ENCODE data around the gene DCAF10.
A peak's percentile ranks its signal among the peaks of the same experiment; 100 is the strongest.
"Not testable (repeated sequence)": the region's sequence is repeated elsewhere in the genome, so short reads cannot be mapped to it uniquely, and the experiment has no call there.

Gene DCAF10

GRCh38 chr9:37776328-37776727 is 24.3 kb upstream of the DCAF10 start:
- Mint-ChIP-seq H3K4me3 (no peak overlapping the region), H3K4me1 (peaks cover 8% of the 10 kb centered on the region), H3K9me3 (no peaks in the 10 kb centered on the region), H3K36me3 (peaks cover 56% of the 10 kb centered on the region), H3K27ac (no peak overlapping the region), H3K27me3 (no peaks in the 10 kb centered on the region)
- DNase-seq: no peak
- CTCF ChIA-PET: no interaction called here

DNA sequence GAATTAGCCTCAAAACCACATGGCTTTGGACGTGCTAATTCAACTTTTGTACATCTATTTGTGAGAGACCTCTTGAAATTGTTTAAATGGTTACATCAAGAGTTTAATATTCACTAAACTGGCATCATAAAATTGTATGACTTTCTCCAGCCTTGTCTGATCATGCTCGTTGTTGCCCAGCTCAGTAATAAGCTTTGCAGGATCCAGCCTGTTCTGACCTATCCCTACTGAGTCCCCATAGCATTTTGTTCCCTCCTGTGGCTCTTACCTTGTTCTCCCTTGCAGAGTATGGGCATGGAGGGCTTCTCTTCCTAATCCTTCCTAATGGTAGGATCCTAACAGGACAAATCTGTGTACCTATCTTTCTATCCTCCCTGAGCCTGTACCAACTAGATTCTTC is 22.1 kb upstream of the DCAF10 start:
- no peak overlapping the region for H3K4me3 Mint-ChIP-seq
- CTCF ChIA-PET: no interaction called here

DNA sequence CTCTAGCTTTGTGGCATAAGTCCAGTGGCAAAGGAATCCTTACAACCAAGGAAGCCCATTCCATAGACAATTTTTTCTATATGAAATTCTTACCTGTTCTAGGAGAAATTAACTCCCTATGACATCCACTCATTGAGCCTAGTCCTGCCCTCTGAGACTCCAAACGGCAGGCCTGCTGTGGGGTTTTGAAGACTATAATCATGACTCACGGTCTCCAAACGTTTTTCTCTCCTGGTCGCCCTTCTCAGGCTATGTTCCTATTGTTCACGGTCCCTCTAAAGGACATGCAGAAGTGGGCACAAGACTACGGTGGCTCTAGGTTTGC is 16.3 kb upstream of the DCAF10 start:
- DNase-seq: no peak
- H3K27ac Mint-ChIP-seq: peak overlapping the region; percentile 96
- H3K27me3 Mint-ChIP-seq: peaks cover 5% of the 10 kb centered on the region
- no peaks in the 10 kb centered on the region for H3K9me3 Mint-ChIP-seq
- peak overlapping the region; percentile 98 for H3K4me3 Mint-ChIP-seq
- peaks cover 52% of the 10 kb centered on the region for H3K4me1 Mint-ChIP-seq
- CTCF ChIA-PET: no interaction called here
- H3K36me3 Mint-ChIP-seq: peaks cover 39% of the 10 kb centered on the region

More for the DNA sequence above, 22.1 kb upstream of the DCAF10 start:
- peaks cover 28% of the 10 kb centered on the region for H3K4me1 Mint-ChIP-seq
- no peaks in the 10 kb centered on the region for H3K27me3 Mint-ChIP-seq
- H3K27ac Mint-ChIP-seq: peak overlapping the region; percentile 25
- no peaks in the 10 kb centered on the region for H3K9me3 Mint-ChIP-seq
- DNase-seq: no peak
- H3K36me3 Mint-ChIP-seq: peaks cover 67% of the 10 kb centered on the region

- DNase-seq: peak; percentile 94
- H3K36me3 Mint-ChIP-seq: peaks cover 39% of the 10 kb centered on the region
- H3K27ac Mint-ChIP-seq: peak within 1 kb of the TSS; percentile 96
- H3K27me3 Mint-ChIP-seq: peaks cover 5% of the 10 kb centered on the region
- CTCF ChIA-PET: interaction anchor here (0.8 to 1.1 kb wide), 4 partner anchors 13 to 118 kb away, joined by 3 read pairs; no protein-coding TSS in a partner anchor
- peak within 1 kb of the TSS; percentile 98 for H3K4me3 Mint-ChIP-seq
- no peaks in the 10 kb centered on the region for H3K9me3 Mint-ChIP-seq
- peaks cover 52% of the 10 kb centered on the region for H3K4me1 Mint-ChIP-seq
Measured at GRCh38 chr9:37784616-37785483, 15.7 kb upstream of the DCAF10 start, which contains the start of gene EXOSC3. Gene EXOSC3, minus strand, starts transcription at chr9:37785064. Its CDS starts 20 bp downstream, at chr9:37785044.

DNA sequence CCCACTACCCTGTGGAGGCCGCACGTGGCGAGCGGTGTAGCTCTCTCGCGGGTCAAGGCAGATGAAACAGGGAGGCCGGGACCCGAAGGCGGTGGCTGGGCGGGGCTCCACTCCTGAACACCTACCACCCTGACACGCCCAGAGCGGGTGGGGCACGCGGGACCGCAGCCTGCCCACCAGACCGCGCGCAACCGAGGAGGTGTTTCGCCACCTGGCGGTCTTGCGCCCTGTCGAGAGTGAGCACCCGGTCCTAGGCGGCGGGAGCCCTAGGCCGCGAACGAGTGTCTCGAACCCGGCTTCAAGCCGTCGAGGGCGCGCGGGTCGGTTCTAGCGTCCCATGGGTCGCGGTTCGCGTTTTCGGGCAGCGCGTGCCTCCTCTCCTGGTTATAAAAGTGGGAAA is 13.5 kb upstream of the DCAF10 start:
- Mint-ChIP-seq H3K9me3 (no peaks in the 10 kb centered on the region), H3K27ac (no peak overlapping the region), H3K4me1 (peaks cover 40% of the 10 kb centered on the region), H3K27me3 (peaks cover 5% of the 10 kb centered on the region), H3K4me3 (no peak overlapping the region), H3K36me3 (peaks cover 19% of the 10 kb centered on the region)
- peak; percentile 26 for DNase-seq
- CTCF ChIA-PET: no interaction called here

- no peak for DNase-seq
- Mint-ChIP-seq H3K9me3 (no peaks in the 10 kb centered on the region), H3K27ac (no peak overlapping the region), H3K36me3 (peaks cover 8% of the 10 kb centered on the region), H3K4me3 (no peak overlapping the region), H3K27me3 (peaks cover 5% of the 10 kb centered on the region), H3K4me1 (peaks cover 28% of the 10 kb centered on the region)
- CTCF ChIA-PET: no interaction called here
Measured at GRCh38 chr9:37788332-37788731, 12.3 kb upstream of the DCAF10 start.

GRCh38 chr9:37790096-37790495 is 10.5 kb upstream of the DCAF10 start:
- DNase-seq: no peak
- no peaks in the 10 kb centered on the region for H3K9me3 Mint-ChIP-seq
- H3K27ac Mint-ChIP-seq: no peak overlapping the region
- peaks cover 13% of the 10 kb centered on the region for H3K4me1 Mint-ChIP-seq
- CTCF ChIA-PET: interaction anchor here (0.8 kb wide), 1 partner anchor 11 kb away, joined by 3 read pairs; the partner anchor contains the start of gene DCAF10
- no peak overlapping the region for H3K4me3 Mint-ChIP-seq
- H3K27me3 Mint-ChIP-seq: peaks cover 6% of the 10 kb centered on the region
- no peaks in the 10 kb centered on the region for H3K36me3 Mint-ChIP-seq

- Mint-ChIP-seq H3K4me1 (peaks cover 5% of the 10 kb centered on the region), H3K9me3 (no peaks in the 10 kb centered on the region), H3K27ac (no peak overlapping the region), H3K4me3 (no peak overlapping the region), H3K36me3 (no peaks in the 10 kb centered on the region), H3K27me3 (peaks cover 13% of the 10 kb centered on the region)
- no peak for DNase-seq
- CTCF ChIA-PET: no interaction called here
Measured at GRCh38 chr9:37792122-37792521, 8.5 kb upstream of the DCAF10 start.

DNA sequence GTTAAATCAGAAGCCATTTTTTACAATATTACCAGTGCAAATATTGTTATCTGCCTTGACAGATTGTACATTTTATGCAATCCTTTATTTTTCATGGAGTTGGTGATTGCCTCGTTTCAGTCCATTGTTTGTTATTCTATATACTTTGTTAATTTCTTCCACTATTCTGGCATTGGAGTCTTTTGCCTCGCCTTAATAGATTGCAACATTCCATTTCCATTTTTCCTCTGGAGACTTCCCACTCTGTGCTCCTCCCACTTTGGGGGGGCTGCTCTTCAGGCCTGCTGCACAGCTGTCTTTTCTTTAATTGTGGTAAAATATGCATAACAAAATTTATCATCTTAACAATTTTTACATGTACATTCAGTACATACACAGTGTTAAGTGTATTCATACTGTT is 4.4 kb upstream of the DCAF10 start:
- Mint-ChIP-seq H3K27ac (no peak overlapping the region), H3K9me3 (no peaks in the 10 kb centered on the region), H3K4me1 (peaks cover 26% of the 10 kb centered on the region), H3K27me3 (peaks cover 9% of the 10 kb centered on the region), H3K4me3 (no peak overlapping the region), H3K36me3 (peaks cover 2% of the 10 kb centered on the region)
- CTCF ChIA-PET: no interaction called here
- DNase-seq: no peak

- Mint-ChIP-seq H3K27me3 (peaks cover 9% of the 10 kb centered on the region), H3K4me3 (peak overlapping the region; percentile 19), H3K27ac (no peak overlapping the region), H3K9me3 (no peaks in the 10 kb centered on the region), H3K36me3 (peaks cover 2% of the 10 kb centered on the region), H3K4me1 (peaks cover 43% of the 10 kb centered on the region)
- no peak for DNase-seq
- CTCF ChIA-PET: no interaction called here
Measured at GRCh38 chr9:37798677-37799076, 1.9 kb upstream of the DCAF10 start.

- peaks cover under 1% of the 10 kb centered on the region for H3K27me3 Mint-ChIP-seq
- peaks cover 46% of the 10 kb centered on the region for H3K4me1 Mint-ChIP-seq
- peak overlapping the region; percentile 93 for H3K4me3 Mint-ChIP-seq
- CTCF ChIA-PET: interaction anchor here (1.3 kb wide), 1 partner anchor 11 kb away, joined by 3 read pairs; no protein-coding TSS in a partner anchor
- no peaks in the 10 kb centered on the region for H3K9me3 Mint-ChIP-seq
- H3K27ac Mint-ChIP-seq: peak overlapping the region; percentile 85
- H3K36me3 Mint-ChIP-seq: peaks cover 2% of the 10 kb centered on the region
- DNase-seq: peak; percentile 49
Measured at GRCh38 chr9:37801287-37801850, 772 bp downstream of the DCAF10 start.

- Mint-ChIP-seq H3K4me1 (peaks cover 46% of the 10 kb centered on the region), H3K27me3 (no peaks in the 10 kb centered on the region), H3K4me3 (peak overlapping the region; percentile 93), H3K27ac (peak overlapping the region; percentile 85), H3K36me3 (peaks cover 2% of the 10 kb centered on the region), H3K9me3 (no peaks in the 10 kb centered on the region)
- DNase-seq: no peak
- CTCF ChIA-PET: no interaction called here
Measured at GRCh38 chr9:37801959-37802711, 1.5 kb downstream of the DCAF10 start.

GRCh38 chr9:37806271-37806670 is 5.7 kb downstream of the DCAF10 start:
- CTCF ChIA-PET: no interaction called here
- H3K27me3 Mint-ChIP-seq: no peaks in the 10 kb centered on the region
- H3K27ac Mint-ChIP-seq: no peak overlapping the region
- no peaks in the 10 kb centered on the region for H3K9me3 Mint-ChIP-seq
- no peak overlapping the region for H3K4me3 Mint-ChIP-seq
- H3K4me1 Mint-ChIP-seq: peaks cover 27% of the 10 kb centered on the region
- peaks cover 2% of the 10 kb centered on the region for H3K36me3 Mint-ChIP-seq
- DNase-seq: no peak

- not testable (repeated sequence) for H3K9me3 Mint-ChIP-seq, H3K27ac Mint-ChIP-seq, H3K27me3 Mint-ChIP-seq, DNase-seq, H3K36me3 Mint-ChIP-seq, H3K4me3 Mint-ChIP-seq
- CTCF ChIA-PET: interaction anchor here (1.0 kb wide), 1 partner anchor 9 kb away, joined by 3 read pairs; no protein-coding TSS in a partner anchor
- peaks cover 12% of the 10 kb centered on the region for H3K4me1 Mint-ChIP-seq
Measured at GRCh38 chr9:37809676-37810075, 9.1 kb downstream of the DCAF10 start.
